ENCODE measurements around the gene HES3.

HES3 gene

GRCh38 chr1:6281511-6282402, 37.8 kb downstream of the HES3 start:
- Histone ChIP-seq H3K9ac (ENCODE audit: low read length) (no peak overlapping the region), H3K36me3 (ENCODE audit: low read length) (no peaks in the 10 kb centered on the region), H3F3A (ENCODE audit: insufficient read depth) (no peaks in the 10 kb centered on the region), H4K20me1 (ENCODE audit: low read depth, low read length) (no peaks in the 10 kb centered on the region), H3K79me2 (ENCODE audit: insufficient read depth, low read length) (no peaks in the 10 kb centered on the region), H3K27ac (ENCODE audit: low read depth, low read length) (no peak overlapping the region), H3K4me2 (ENCODE audit: low read depth, low read length, poor library complexity, severe bottlenecking) (no peak overlapping the region), H3K4me3 (ENCODE audit: insufficient read depth, low read length, poor library complexity, severe bottlenecking) (no peak overlapping the region), H3K9me2 (replicated peaks; ENCODE audit: insufficient read depth, low read length) (no peaks in the 10 kb centered on the region), H2AFZ (ENCODE audit: low read depth, low read length, severe bottlenecking) (no peak overlapping the region), H3K9me3 (ENCODE audit: insufficient read depth, low read length) (no peaks in the 10 kb centered on the region), H3K27me3 (ENCODE audit: low read length) (no peaks in the 10 kb centered on the region)
- TF ChIP-seq EZH2phosphoT487 (conservative IDR thresholded peaks at IDR 0.05; ENCODE audit: low read length) (no peak), CTCF (IDR thresholded peaks at IDR 0.05; ENCODE audit: insufficient read depth, low read length, poor library complexity, severe bottlenecking) (no peak)

DNA sequence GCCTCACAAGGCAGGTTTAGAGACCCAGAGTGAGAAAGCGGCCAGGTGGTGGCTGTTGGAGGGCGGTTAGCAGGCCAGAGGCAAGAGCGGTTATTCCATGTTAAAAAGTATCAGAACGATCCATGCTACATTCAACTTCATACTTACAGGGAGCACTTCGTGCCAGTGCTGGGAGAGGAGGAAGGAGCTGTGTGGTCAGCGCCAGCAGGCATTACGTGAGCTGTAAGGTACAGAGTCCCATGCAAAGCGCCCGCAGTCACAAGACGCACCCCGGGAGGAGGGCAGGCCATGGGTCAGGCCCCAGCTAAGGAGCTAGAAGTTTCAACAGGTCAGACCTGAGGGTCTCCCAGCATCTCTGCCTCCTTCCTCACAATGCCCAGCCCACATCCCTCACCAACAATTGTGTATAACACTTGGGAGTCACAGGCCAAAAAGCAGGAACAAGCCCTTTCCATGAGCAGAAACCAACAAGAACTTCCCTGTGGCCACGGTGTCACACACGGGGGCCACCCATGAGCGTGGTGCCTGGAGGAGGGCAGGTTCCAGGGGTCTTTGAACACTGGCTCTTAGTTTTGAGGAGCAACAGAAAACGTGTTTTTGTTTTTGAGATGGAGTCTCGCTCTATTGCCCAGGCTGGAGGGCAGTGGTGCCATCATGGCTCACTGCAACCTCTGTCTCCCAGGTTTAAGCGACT, 38.7 kb downstream of the HES3 start:
- TF ChIP-seq EZH2phosphoT487 (conservative IDR thresholded peaks at IDR 0.05; ENCODE audit: low read length) (no peak), CTCF (IDR thresholded peaks at IDR 0.05; ENCODE audit: insufficient read depth, low read length, poor library complexity, severe bottlenecking) (no peak)
- H4K20me1 ChIP-seq (ENCODE audit: low read depth, low read length): no peaks in the 10 kb centered on the region
- no peak overlapping the region for H3K4me2 ChIP-seq (ENCODE audit: low read depth, low read length, poor library complexity, severe bottlenecking)
- H3K9me3 ChIP-seq (ENCODE audit: insufficient read depth, low read length): no peaks in the 10 kb centered on the region
- H3K9me2 ChIP-seq (replicated peaks; ENCODE audit: insufficient read depth, low read length): no peaks in the 10 kb centered on the region
- H3K36me3 ChIP-seq (ENCODE audit: low read length): no peaks in the 10 kb centered on the region
- no peaks in the 10 kb centered on the region for H3K27me3 ChIP-seq (ENCODE audit: low read length)
- H3K9ac ChIP-seq (ENCODE audit: low read length): no peak overlapping the region
- H3F3A ChIP-seq (ENCODE audit: insufficient read depth): no peaks in the 10 kb centered on the region
- no peak overlapping the region for H3K4me3 ChIP-seq (ENCODE audit: insufficient read depth, low read length, poor library complexity, severe bottlenecking)
- H2AFZ ChIP-seq (ENCODE audit: low read depth, low read length, severe bottlenecking): no peak overlapping the region
- H3K27ac ChIP-seq (ENCODE audit: low read depth, low read length): no peak overlapping the region
- no peaks in the 10 kb centered on the region for H3K79me2 ChIP-seq (ENCODE audit: insufficient read depth, low read length)

GRCh38 chr1:6285336-6285735, 41.4 kb downstream of the HES3 start:
- no peaks in the 10 kb centered on the region for H3F3A ChIP-seq (ENCODE audit: insufficient read depth)
- no peaks in the 10 kb centered on the region for H3K27me3 ChIP-seq (ENCODE audit: low read length)
- H3K9ac ChIP-seq (ENCODE audit: low read length): no peak overlapping the region
- H3K36me3 ChIP-seq (ENCODE audit: low read length): no peaks in the 10 kb centered on the region
- no peaks in the 10 kb centered on the region for H3K79me2 ChIP-seq (ENCODE audit: insufficient read depth, low read length)
- H4K20me1 ChIP-seq (ENCODE audit: low read depth, low read length): no peaks in the 10 kb centered on the region
- no peaks in the 10 kb centered on the region for H3K9me3 ChIP-seq (ENCODE audit: insufficient read depth, low read length)
- H3K4me3 ChIP-seq (ENCODE audit: insufficient read depth, low read length, poor library complexity, severe bottlenecking): no peak overlapping the region
- H3K9me2 ChIP-seq (replicated peaks; ENCODE audit: insufficient read depth, low read length): no peaks in the 10 kb centered on the region
- TF ChIP-seq CTCF (IDR thresholded peaks at IDR 0.05; ENCODE audit: insufficient read depth, low read length, poor library complexity, severe bottlenecking) (no peak), EZH2phosphoT487 (conservative IDR thresholded peaks at IDR 0.05; ENCODE audit: low read length) (no peak)
- no peak overlapping the region for H3K27ac ChIP-seq (ENCODE audit: low read depth, low read length)
- no peak overlapping the region for H2AFZ ChIP-seq (ENCODE audit: low read depth, low read length, severe bottlenecking)
- no peak overlapping the region for H3K4me2 ChIP-seq (ENCODE audit: low read depth, low read length, poor library complexity, severe bottlenecking)
